Fibroblast of peridontal ligament (primary cell): ENCODE data around the gene MTHFR.
A peak's percentile ranks its signal among the peaks of the same experiment; 100 is the strongest.

Experiments used
- DNase-seq: peaks from one replicate; pipeline ENCODE4 v3.0.0-alpha.2; 2010; ENCODE audit errors: extremely low read depth

The MTHFR gene

DNA sequence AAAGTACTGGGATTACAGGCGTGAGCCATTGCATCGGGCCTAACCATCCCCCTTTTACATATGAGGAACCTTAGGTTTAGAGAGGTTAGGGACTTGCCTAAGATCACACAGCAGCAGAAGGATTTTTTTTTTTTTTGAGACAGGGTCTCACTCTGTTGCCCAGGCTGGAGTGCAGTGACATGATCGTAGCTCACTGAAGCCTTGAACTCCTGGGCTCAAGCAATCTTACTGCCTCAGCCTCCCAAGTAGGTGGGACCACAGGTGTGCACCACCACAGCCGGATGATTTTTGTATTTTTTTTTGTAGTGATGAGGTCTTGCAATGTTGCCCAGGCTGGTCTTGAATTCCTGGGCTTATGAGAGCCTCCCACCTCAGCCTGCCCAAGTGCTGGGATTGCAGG lies 46.0 kb downstream of the MTHFR start:
- no peak for DNase-seq

DNA sequence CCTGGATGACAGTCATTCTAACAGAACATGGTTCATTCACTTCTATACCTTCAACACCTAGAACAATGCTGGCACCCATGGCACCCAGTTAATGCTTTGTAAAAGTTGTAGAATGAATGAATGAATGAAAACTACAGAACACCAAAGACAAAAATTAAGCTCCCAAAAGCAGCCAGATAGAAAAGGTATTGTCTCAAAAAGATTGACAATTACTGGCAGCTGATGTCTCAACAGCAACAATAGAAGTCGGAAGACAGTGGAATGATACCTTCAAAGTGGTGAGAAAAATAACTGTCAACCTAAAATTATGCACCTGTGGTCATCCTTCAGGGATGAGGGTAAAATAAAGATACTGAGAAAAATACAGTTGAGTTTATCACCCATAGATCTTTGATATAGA lies 48.7 kb downstream of the MTHFR start:
- DNase-seq = no peak

DNA sequence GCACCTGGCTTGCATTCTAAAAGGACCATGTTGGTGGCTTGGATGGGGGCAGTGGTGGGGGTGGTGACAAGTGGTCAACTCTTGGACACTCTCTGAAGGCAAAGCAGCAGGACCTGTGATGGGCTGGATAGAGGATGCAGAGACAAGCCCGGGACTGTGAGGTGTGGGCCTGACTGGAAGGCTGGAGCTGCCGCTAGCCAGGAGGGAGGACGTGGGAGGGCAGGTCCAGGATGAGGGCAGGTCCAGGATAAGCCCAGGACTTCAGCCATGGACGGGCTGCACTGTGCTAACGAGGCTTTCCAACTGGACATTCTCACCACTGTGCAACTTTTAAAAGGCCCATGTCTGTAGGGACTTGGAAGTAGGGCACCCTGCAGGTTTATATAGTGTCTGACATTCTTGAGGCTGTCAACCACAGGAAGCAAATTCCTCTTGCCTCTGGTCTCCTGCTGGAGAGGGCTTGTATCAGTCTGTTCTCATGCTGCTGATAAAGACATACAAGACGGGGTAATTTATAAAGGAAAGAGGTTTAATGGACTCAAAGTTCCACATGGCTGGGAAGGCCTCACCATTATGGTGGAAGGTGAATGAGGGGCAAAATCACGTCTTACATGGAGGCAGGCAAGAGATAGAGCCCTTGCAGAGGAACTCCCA lies 52.1 kb downstream of the MTHFR start:
- no peak for DNase-seq

DNA sequence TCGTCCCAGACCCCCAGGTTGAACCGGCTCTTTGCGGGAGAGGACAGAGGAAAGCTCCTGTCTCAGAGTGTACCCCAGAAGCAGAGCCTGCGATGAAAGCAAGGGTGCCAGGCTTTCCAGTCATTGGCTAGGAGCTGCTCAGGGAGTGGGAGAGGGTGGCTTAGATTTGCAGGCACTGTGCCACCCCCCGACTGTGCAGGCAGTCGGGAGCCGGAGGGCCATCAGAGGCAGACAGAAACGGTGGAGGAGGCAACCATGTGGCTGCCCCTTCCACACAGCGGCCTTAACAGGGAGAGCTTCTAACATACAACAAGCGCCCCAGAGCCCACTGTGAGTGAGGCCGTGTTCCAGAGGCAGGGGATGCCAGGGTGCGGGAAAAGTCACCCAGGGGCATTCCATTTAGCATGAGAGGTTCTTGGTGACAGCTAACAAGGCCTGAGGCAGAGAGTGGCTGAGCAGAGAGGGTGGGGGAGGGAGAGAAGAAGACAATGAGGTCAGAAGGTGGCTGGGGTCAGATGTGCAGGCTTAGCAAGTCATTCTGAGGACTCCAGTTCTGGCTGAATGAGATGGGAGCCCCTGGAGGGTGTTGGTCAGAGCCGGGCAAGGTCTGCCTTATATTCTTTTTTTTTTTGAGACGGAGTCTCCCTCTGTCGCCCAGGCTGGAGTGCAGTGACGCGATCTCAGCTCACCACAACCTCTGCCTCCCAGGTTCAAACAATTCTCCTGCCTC lies 53.2 kb downstream of the MTHFR start:
- no peak for DNase-seq

DNA sequence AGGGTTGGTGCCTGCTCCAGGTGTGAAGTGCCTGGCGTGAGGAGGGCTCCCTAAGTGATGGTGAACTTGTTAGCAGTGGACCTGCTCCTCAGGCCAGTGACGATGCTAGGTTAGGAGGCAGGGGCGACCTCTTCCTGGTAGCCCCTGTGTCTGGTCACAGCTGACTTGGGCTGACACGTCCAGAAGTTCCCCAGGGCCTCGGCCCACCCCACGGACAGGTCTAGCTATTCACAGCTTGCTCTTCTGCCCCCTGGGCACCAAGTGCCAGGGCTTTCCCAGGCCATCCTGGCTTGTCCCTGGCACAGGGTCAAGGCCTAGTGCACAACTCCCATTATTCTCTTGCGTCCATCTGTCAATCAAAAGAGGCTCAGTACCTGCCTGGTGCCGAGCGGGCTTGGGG lies 54.7 kb downstream of the MTHFR start:
- no peak for DNase-seq

DNA sequence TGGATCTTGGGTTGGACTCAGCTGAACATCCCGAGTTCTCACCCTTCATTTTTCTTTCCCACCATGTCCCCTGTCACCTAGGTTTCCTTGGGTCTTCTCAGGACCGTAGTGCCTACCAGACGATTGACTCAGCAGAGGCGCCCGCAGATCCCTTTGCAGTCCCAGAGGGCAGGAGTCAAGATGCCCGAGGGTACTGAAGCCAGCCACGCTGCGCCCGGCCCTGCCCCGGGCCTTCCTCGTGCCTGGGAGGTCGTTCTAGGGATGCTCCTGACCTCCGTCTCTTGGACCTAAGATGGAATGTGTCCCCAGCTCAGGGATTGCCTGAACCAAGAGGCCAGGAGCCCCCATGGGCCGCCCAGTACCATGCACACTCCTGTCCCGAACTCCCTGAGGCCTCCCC lies 55.8 kb downstream of the MTHFR start:
- DNase-seq = no peak

DNA sequence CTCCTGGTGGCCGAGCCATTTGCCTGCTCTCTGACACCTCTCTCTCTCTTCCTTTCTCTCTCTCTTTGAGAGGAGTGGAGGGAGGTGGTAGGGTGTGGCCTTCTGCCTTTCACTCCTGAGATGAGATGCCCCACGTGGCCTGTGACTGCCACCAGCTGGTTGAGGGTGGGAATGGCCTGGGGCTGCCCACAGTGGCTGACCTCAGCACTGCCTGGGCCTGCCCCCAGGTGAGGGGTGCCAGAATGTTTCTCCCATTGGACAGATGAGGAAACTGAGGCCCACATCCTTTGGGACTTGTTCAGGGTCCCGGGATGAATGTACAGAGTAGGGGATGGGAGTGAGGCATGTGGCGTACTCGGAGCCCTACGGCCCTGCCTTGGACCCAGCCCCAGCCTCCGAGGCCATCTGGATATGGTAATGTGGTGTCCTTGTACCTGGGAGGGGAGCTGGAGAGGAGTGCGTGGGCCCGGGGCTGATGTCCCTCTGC lies 56.5 kb downstream of the MTHFR start:
- no peak for DNase-seq

DNA sequence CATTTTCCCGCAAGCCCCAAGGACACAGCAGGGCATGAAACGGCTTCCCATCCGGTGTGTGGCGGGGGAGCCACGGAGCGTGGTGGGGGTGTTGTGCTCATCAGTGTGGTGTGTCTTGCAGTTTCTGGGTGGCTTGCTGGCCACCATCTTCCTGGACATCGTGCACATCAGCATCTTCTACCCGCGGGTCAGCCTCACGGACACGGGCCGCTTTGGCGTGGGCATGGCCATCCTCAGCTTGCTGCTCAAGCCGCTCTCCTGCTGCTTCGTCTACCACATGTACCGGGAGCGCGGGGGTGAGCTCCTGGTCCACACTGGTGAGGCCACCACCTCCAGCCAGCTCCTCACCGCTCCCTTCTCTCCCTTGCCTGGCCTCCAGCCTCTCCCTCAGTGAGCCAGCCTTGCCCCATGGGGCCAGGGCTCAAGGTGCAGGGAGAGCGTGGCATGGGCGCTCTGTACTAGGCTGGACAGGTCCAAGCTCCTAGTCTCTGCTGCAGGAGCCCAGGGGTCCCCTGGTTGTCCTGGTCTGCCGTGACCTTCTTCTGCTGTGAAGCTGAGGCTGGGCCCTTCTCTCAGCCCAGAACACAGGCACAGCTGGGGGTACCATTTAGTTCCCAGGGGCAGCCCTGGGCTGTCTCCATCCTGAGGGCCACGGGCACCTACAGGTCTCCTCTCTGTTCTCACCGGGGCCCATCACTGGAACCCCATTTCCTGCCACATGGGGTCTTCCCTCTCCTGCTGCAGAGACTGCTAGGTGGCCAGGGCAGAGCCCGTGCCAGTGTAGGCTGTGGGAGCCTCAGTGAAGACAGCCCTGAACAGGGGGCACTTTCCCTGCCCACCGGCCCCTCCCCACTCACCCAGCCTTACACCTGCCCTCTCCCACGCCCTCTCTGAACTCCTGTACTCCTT lies 57.2 kb downstream of the MTHFR start:
- no peak for DNase-seq

DNA sequence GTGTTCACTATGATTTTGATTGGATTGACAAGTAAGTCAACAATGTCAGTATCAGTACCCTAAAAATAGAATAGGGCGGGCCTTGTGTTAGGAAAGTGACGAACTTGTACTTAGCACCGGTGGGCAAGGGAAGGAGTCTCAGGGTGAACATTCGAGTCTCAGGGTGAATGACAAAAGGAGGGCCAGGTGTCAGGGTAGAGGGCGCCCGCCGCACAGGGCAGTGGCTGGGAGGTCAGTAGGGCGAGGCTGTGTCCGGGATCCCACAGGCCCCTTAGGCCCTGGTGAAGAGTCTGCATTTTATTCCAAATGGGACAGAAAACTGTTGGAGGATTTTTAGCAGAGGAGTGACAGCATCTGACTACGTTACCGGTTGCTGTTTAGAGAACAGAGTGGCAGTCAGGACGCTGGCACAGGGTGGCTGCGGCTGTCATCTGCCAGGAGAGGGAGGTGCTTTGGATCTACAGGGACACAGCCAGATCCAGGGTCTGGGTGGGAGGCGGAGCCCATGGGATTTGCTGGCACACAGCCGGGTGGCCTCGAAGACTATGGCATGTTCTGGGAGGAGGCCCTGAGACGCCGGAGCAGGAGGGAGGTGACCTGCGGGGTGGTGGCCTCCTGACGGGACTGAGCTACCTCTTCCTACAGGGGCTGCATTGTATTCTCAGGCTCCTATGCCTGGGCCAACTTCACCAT lies 58.8 kb downstream of the MTHFR start:
- no peak for DNase-seq

DNA sequence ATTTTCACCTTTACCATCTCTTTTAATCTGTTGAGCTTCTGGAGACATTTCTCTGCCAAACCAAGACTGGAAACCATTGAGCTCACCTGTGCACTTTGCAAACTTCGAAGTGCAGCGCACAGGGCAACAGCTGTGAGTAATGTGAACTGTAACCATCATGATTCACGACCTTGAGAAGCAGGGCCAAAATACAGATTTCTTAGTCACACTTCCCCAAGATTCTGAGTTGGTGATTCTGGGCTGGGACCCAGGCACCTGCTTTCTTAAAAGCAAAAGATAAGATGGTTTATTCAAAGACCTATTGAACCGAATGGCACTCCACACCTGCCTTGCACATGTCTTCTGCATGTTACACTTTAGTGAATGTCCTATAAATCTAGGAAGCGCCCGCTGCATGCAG lies 59.7 kb downstream of the MTHFR start:
- no peak for DNase-seq

DNA sequence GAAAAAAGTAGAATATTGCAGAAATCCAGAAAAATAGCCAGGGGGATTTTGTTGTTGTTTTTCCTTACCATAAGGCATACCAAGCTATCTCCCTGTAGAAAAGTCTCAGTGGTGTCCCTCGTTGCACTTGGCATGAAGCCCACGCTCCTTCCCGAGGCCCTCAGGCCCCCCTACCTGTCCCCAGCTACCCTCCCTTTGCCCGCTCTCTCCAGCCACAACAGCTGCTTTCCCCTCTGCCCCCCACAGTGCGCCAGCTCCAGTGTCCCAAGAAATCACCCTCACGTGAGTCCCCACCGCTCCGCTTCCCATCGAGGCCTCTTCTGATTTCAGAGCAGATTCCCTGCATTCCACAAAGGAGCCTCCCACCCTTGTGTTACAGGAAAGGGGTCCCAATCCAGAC lies 61.5 kb downstream of the MTHFR start:
- no peak for DNase-seq

DNA sequence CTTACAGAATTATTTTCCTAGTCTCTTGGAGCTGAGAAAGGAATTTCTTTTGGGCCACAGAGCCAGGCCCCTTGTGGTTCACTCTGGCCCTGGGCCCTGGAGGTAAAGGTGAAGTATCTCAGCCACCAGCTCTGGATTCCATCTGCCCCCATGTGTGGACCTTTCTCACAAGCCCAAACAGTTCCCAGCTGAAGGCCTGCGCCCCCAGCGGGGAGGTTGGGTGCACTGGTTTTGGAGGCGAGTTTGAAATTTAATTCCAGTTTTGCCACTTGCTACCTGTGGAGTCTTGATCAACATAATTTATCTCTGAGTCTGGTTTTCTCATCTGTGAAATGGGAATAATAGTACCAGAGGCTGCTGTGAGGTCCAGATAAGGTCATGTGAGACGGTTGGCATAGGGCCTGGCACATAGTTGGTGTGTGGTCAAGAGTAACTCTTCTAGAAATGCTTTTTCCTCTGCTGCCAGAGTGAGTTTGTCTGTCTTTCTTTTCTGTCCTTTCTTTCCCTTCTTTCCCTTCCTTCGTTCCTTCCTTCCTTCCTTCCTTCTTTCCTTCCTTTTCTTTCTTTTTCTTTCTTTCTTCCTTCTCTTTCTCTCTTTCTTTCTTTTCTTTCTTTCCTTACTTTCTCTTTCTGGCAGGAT lies 63.7 kb downstream of the MTHFR start:
- DNase-seq = peak; percentile 28

DNA sequence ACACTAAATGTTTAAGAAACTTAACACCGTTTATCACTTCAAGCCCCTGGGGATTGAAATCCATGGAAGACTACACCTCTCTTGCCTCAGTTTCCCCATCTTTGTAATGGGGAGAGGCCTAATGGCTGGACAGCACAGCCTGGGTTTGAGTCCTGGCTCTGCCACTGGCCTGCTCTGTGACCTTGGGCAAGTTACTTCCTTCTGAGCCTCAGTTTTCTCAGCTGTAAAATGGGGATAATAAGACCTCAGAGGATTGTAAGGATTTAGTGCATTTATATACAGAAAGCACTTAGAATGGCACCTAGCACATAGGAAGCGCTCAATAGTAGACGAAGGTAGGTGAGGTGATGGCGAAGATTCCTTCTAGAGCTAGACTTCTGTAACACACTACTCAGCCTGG lies 64.3 kb downstream of the MTHFR start:
- DNase-seq = no peak

DNA sequence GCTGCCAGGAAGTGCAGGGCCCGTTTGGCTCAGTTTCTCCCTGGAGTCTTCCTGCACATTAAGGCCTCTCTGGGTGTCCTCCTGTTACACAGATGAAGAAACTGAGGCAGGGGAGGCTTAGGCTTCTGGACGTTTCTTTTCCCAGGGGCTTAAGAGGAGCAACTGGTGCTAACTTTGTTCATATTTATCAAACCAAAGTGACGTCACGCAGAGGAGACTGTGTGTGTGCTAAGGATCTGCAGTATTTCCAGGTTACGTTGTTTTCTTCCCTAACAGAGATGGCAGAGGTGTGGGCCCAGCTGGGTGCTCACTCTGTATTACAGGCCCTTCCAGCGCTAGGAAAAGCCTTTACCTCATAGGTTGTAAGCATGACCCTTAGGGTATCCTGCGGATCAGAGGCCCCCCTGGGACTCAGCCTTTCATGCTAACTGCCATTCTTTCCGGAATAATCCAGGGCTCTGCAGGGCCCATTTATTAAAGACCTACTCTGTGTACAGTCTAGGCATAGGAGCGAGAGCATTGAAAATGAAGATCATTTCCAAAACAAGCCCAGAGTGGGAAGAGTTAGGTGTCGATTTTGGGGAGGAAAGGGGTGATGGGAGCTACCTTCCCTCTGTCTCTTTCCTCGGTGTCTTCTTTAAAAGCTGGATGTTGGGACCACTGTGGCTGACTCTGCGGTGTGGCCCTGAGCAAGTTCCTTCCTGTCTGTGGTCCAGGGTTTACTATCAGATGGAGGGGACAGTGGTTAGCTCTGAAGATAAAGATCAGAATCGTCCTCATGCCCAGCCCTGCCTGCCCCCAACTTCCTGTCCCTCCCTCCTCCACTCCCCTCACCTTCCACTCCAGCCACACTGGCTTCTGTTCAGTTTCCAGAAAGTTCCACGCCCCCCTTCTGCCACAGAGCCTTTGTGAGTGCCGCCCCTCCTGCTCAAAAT lies 65.2 kb downstream of the MTHFR start:
- DNase-seq = no peak

DNA sequence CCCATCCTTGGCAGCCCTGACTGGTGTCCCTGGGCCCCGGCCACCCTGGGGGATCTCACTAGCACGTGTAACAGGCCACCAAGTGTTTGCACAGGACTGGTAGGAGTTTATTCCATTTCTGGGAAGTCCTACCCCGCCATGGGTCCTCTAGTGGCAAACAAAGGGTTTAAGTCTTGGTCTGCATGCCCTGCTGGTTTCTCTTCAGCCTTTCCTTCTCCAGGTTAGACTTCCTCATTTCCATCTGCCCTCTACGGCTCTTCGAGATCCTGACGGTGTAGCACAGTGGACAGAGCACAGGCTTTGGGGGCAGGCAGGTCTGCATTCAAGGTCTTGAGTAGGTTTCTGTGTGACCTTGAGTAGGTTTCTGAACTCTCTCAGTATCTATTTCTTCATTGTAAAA lies 67.0 kb downstream of the MTHFR start:
- no peak for DNase-seq

DNA sequence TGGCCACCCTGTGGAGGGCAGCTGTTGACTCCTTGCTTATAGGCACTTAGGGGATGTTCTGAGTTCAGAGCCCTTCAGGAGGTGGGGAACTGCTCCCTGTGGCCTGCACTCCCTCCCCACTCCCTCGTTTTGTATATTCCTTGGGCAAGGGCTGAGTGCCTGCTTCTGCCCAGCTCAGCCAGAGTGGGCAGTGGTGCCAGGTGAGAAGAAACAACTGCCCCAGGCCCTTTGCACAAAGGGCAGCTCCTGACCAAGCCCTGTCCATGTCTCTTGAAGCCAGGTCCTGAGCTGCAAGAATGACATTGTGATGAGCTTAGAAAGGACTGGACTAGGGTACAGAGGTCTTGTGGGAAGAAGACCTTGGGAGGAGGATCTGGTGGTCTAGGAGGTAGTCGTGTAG lies 67.7 kb downstream of the MTHFR start:
- DNase-seq = no peak

DNA sequence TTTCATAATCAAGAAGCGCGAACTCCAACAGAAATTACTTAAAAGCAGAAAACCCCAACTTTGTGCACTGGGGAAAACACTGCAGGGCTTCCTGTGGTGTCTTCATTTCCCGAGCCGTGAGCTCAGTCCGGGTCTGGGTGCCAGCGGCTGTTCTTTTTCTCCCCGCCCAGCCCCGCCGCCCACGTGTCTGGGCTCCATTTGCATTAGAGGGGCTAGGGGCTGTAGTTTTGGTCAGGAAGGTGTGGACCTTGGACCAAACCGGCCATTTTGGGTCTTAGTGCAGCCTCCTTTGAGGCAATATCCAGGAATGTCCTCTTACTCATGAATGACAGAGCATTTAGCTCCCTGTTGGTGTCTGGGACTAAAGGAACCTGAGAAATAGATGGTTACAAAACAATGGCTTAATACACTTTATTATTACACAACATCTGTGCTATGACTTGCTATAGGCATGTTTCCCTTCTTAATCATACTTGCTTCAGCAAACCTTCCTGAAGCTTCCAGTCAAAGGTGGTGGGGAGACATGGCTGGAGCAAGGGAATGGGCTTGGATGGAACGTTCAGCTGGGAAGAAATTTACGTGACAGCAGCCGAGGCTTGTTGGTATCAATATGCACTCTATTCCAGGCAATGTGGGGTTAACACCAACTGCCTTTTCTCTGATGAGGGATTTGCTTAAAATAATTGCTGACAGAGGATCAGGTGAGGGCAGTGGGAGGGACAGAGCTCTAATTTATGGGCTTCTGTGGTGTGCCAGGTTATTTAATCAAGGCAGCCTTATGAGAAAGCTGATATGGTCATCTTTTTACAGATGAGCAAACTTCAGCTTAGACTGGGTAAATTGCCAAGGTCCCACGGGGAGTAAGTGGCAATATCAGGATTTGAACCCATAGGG lies 68.8 kb downstream of the MTHFR start:
- peak; percentile 69 for DNase-seq

DNA sequence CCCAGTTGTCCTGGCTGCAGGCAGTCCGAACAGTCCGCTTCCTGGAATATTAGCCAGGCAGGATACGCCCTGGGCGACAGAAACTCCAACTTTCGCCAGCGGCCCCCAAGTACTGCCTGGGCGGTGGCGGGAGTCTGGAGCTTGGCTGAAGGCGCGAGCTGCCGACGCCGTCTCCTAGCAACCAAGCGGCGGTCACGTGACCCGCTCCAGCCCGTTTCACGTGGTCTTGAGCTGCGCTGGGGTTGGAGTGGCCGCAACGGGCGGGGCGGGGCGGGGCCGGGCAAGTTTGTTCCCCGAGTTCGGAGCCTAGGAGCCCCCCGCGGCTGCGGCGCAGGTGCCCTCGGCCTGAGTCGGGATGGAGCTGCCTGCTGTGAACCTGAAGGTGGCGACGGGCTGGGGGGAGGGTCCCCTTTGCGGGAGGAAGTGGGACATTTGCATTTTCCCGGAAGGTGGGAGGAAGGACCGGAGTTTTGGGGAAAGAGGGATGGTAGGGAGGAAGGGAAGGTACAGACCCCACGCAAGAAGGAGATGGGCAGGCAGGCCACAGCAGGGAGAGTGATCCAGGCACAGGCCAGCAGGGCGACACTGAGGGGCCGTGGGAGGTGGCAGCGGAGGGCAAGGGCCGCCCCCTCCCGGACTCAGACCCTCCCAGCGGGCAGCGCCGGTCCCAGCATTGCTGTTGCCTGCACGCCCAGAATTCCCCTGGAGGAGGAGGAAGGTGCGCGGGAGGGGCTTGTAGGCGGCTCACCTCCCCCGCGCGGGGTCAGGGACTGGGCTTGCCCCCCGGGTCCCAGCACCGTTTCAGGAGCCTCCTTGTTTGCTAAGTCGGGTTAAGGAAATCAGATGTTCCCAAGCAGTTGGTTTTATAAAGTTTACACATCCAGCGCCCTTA lies 69.7 kb downstream of the MTHFR start, which contains the start of gene AGTRAP:
TSS of gene AGTRAP (plus strand) at position 283 of the 892 bp plus-strand sequence. CDS start at position 356, 73 bp downstream.
- DNase-seq = peak; percentile 88
